GM21526 (cell line): ENCODE measurements around the gene BET1L.
"Not testable (repeated sequence)": the region's sequence is repeated elsewhere in the genome, so short reads cannot be mapped to it uniquely, and the experiment has no call there.

Experiments
- ATAC-seq: cut with Tn5 transposase; IDR thresholded peaks from one replicate; pipeline ENCODE4 v1.9.1; 2021; ENCODE audit warnings: moderate library complexity; ENCODE audit not compliant: unreplicated experiment, low FRiP score

BET1L gene

DNA sequence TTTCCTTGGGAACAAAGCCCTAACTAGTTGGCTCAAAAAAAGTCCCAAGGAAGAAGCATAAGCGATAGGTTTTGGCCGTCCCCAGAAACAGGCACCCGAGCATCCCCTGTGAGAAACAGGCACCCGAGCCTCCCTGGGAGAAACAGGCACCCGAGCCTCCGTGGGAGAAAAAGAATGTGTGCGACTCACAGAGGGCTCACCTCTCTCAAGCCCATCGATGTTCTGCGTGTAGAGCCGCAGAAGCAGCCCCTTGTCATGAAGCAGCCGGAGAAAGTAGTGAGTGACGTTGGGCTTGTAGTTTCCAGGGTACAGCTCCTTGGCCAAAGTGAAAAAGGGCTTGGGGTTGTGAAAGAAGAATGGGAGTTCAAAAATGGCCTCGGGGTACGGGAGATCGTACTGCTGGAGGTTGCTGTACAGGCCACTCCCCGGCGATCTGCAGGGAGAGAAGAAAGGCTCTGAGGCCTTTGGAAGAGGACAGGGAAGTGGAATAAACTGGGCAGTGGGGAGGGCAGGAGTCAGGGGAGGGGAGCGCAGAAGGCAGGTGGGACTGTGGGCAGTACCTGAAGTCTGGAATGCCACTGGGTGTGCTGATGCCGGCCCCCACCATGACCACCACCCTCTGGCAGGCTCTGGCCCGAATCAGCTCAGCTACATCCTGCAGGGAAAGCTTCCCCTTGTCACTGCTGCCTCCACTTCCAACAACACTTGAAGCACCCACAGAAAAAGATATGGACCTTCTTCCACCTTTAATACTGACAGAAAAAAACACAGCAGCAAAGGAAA lies 25.8 kb upstream of the BET1L start:
- no peak for ATAC-seq

DNA sequence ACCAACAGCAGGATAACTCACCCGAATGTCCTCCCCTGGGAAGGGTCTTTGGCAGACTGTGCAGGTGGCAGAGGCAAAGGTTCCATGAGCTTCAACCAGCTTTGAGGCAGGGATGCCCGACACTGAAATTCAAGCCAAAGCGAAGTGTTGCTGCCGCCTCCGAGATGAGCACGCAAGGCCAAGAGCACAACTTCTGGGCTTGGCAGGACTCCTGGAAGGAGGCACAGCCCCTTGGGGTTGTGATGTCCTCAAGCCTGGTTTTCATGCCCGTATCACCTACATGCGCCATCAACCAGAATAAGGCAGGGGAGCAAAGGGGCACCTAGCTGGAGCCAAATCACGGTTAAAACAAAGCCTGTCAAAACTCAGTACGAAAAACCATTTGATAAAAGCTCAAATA lies 23.2 kb upstream of the BET1L start:
- ATAC-seq, result no peak

DNA sequence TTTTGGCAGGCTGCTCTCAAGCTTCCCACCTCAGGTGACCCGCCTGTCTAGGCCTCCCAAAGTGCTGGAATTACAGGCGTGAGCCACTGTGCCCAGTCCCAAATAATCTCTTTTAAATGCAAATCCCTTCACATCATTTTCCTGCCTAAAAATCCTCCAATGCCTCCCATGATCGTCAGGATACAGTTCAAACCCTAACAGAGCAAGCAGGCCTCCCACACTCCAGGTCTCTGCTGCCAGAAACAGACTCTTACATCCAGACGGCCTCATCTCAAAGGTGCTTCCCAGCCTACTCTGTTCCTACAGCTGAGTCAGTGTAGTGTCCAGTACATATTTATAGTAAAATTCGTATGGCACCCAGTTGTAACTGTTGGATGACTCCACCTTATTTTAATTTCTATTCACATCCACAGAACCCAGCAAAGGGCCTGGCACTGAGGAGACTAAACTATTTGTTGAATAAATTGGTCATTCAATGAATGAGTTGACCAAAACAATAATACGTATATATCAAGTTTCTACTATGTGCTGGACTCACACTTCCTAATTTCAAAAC lies 20.7 kb upstream of the BET1L start:
- no peak for ATAC-seq

DNA sequence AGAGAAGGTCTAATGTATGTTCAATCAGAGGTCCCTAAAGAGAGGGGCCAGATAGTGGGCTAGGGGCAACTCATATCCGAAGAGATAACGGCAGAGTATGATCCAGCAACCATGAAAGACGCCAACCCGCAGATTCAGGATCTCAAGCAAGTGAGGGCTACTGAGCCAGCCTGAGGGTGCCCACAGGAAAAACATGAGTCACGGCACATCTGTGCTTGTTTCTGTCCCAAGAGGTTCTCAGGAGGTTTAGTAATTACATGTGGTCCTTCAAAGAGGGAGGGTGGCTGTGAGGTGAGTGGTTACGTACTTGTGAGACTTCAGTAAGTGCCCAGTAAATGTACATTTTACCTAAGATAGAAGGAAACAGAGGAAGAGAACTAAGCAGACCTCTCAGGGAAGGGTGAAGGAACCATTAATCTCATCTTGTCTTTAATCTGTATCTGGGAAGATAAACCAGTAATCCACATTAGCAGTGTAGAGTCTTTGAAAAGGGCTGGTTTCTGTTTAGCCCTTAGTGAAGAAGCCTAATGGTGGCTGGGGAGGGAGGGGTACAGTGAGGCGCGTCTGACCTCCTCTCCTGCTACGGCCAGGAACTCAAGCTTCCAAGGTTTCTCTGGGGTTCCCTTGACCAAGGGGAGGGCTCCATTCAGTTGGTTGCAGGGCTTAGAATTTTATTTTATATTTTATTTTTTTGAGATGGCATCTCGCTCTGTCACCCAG lies 18.7 kb upstream of the BET1L start:
- ATAC-seq, result no peak

DNA sequence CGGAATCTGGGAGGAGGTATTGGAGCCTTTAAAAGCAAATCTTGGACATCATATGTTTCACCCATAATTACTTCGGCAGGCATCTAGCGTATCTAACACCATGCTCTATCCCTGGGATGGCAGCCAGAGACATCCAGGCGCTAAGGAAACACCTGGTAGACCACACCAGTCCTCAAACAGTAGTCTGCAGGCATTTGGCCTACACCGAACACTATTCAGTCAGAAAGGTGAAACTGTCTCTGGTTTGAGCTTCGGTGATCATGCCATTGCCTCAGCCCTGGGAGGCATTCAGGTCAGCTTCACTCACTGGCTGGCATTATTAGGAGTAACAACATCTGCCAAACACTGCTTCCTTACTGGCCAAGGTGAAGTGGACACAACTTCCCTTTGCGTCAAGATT lies 17.2 kb upstream of the BET1L start:
- ATAC-seq, result no peak

DNA sequence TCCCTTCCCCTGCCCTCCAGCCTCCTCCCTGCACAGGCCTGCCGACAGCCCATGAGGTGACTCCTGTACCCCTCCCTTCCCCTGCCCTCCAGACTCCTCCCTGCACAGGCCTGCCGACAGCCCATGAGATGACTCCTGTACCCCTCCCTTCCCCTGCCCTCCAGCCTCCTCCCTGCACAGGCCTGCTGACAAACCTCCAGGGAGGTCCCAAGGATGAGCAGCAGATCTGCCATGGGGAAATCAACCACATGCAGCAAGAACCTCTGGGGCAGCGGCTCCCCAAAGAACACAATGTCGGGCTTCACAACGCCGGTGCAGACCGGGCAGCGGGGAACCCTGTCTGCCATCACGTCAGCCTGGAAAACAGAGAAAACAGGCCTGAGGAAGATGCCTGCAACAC lies 16.7 kb upstream of the BET1L start:
- no peak for ATAC-seq

DNA sequence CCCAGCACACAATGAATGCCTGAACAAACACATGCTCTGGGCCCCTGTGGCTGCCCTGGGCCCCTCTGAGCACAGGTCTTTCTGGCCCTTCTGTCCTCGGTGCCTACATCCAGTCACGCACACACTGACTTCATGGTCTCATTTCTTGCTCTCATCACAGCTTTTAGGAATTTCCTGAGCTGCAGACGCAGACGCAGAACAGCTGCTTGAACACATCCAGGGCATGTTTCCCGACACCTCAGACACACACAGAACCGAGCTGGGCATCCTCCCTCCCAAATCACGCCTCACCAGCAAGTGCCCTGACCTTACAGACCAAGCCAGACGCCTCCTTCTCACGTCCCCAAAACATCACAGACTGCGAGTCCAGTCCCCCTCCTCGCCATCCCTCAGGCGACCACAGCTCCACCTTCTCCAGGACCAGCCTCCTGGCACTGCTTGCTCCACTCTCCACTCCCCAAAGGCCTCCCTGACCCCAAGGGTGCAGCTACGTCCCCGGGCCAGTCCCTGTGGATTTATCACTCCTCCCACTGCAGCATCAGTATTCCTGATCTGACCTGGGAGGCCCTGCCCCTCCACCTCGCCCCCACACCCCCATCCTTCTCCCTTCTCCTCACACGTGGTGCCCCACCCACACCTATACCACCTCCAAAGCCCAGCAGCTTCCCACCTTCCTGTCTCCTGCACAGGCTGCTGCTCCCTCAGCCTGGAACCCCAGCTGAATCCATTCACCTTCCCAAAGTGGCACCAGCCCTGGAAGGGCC lies 16.0 kb upstream of the BET1L start:
- no peak for ATAC-seq

DNA sequence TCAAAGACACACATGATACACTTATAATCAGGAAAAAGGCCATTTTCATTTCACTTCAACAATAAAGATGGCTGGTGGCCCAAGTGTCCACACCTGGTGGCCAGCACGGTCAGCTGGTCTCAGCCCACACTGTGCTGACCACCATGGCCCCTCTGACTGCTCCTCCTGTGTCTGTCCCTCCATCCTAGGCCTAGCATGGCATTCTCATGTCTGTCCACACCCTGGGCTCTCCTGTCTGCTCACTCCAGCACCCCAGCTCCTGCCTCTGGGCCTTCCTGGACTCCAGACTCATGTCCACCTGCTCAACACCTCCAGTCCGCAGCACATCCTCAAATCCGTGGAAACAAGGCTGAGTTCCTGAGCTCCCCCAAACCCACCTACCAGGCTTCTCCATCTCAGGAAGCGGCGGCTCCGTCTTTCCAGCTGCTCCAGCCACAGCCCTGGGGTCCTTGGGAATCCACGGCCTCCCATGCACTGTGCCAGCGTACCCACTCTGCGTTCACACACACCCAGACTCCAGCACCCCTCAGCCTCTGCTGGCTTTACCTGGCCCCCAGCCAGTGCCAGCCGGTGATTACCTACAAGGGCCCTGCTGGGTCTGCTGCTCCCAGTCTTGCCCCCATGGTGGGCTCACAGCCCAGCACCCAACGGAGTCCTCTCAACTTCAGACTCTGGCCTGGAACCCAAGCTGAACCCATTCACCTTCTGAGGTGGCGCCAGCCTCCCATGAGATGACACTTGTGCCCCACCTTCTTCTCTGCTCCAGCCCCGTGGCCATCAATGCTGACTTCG lies 15.0 kb upstream of the BET1L start:
- no peak for ATAC-seq

DNA sequence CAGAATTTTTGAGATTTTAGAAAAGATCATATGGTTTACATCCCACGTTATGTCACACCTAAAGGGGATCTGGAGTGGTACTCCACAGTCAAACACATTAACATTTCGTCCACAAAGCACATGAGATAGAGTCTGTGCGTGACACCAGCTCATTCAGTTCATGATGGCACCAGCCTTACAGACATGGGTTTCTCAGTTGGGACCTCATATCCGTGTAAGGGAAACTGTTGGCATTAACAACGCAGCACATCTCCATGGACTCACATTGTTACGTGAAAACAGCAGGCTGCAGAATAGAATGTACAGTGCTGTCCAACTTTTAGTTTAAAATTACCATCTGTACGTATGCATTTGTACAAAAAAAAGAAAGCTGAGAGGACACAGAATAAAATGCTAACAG lies 14.3 kb upstream of the BET1L start:
- ATAC-seq, result no peak

DNA sequence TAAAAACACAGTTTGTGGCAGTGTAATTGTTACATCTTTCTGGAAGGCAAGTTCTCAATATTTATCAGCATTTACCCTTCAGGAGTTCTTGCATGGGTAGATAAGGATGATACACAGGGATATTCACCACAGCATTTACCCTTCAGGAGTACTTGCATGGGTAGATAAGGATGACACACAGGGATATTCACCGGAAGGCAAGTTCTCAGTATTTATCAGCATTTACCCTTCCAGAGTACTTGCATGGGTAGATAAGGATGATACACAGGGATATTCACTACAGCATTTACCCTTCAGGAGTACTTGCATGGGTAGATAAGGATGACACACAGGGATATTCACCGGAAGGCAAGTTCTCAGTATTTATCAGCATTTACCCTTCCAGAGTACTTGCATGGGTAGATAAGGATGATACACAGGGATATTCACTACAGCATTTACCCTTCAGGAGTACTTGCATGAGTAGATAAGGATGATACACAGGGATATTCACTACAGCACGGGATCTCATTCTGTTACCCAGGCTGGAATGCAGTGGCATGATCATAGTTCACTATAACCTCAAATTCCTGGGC lies 13.5 kb upstream of the BET1L start:
- ATAC-seq, result not testable (repeated sequence)

DNA sequence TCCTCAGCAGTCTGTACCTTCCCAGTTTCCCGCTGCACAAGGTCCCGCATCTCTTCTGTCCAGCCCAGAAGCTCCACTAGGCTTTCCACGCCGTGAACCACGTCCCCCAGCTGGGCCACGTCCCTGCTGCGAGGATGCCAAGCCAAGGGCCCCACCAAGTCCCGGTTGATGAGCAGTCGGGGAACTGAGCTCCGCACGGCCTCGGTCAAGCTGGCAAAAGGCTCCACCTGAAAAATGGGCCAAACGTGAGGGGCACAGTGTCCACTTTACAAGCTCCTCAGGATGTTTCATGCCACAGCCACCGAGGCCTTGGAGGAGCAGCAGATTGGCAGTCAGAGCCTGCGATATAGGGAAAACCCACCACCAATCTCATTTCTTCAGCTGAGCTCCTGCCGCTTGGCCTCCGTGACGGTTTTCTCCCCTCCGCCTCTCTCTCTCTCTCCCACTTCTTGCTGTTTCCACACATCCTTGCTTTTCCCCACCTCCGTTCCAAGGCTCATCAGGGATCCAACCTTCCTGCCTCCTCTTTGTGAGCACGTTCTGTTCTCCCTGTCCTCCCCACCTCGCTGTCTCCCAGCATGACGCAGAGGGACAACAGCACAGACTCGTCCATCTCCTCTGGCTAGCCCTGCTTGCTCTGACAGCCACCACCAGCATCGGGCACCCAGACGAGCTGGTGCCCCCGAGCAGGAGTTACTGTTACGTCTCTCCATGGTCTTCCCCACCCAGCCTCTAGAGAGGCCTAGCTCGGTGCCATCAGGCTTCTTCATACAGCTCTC lies 11.8 kb upstream of the BET1L start:
- no peak for ATAC-seq

DNA sequence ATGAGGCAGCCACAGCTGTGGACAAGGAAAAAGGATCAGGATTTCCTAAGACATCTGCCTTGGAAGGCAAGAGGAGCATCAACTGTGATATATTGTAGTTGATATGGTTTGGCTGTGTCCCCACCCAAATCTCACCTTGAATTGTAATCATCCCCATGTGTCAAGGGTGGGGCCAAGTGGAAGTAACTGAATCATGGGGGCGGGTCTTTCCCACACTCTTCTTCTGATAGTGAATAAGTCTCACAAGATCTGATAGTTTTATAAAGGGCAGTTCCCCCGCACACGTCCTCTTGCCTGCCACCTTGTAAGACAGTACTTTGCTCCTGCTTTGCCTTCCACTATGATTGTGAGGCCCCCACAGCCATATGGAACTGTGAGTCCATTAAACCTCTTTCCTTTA lies 10.5 kb upstream of the BET1L start:
- no peak for ATAC-seq

DNA sequence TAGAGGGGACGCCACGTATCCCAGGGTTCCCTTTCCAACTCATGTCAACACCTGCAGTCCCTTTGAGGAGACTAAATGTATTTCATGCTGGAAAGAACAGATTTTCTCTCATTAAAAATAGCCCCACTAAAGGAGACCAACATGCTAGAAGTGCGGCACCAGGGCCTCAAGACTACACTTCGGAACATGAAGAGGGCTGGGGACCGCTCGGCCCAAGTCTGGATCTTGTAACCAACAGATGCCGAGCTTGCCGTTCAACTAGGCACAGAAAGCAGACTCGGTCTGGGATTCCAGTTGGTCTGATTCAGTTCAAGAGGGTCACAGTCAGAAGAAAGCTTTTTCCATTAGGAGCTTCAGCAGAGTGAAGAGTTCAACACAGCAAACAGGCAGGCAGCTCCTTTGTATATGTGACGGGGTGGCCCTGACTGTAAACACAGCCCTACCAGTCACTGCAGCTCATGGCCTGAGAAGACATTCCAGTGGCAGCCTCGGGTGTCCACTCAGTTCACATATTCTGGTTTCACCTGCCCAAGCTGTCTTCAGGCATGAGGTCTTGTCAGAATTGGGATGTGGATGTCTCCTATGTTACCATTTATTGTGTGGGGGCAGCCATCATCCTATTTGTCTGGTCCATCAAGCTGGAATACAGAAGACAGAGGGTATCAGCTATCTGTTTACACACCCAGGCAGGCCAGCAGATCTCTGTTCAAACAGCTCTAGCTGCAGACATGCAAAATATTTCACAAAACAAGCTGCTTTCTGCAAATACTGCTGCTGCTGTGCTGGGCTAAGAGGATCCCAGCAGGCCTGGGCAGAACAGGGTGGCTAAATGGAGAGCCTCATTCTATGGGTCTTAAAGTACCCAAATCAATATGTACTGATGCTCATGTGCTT lies 9.1 kb upstream of the BET1L start:
- ATAC-seq, result no peak

DNA sequence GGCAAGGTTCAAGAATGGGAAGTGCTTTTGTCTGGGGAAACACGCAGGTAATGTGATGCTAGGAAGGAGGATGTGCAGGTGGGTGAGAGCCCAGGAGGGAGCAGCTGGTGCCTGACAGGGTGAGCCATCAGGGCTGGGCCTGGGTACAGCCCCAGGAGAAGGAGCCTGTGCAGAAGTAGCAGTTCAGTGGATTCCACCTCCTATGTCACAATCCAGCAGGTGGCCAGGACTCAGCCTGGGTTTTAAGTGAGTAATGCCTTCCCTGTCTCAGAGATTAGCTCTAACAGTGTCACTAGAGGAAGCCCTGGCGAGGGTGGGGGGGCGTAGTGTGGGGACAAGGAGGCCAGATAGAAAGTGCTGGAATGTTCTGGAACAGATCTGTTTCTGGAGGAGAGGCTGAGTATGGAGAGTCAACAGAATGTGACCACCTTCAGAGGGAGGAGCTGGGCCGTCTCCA lies 8.4 kb upstream of the BET1L start:
- ATAC-seq, result no peak

DNA sequence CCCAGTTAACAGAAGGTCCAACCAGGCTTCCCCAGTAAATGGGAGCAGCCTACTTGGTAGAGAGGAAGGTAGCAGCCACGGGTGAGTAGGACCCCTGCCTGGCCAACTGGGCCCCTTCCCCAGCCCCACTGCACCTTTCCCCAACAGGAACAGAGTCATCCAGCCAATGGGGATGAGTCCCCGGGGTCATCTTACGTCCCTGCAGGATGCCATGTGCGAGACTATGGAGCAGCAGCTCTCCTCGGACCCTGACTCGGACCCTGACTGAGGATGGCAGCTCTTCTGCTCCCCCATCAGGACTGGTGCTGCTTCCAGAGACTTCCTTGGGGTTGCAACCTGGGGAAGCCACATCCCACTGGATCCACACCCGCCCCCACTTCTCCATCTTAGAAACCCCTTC lies 6.9 kb upstream of the BET1L start:
- no peak for ATAC-seq

DNA sequence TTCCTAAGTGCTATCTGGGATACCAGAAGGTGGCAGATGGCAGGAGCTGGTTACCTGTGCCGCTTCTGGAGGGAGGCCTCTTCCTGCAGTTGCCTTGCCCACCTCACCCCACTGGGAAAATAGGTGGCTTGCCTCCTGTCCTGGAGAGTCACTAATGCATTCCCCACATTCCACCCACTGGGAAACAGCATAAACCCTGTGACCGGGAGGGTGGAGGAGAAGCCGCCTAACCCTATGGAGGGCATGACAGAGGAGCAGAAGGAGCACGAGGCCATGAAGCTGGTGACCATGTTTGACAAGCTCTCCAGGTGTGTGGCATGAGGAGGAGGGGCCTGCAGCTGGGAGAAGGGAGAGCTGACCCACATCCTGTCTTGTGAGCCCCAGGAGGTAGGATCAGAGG lies 5.9 kb upstream of the BET1L start:
- no peak for ATAC-seq

DNA sequence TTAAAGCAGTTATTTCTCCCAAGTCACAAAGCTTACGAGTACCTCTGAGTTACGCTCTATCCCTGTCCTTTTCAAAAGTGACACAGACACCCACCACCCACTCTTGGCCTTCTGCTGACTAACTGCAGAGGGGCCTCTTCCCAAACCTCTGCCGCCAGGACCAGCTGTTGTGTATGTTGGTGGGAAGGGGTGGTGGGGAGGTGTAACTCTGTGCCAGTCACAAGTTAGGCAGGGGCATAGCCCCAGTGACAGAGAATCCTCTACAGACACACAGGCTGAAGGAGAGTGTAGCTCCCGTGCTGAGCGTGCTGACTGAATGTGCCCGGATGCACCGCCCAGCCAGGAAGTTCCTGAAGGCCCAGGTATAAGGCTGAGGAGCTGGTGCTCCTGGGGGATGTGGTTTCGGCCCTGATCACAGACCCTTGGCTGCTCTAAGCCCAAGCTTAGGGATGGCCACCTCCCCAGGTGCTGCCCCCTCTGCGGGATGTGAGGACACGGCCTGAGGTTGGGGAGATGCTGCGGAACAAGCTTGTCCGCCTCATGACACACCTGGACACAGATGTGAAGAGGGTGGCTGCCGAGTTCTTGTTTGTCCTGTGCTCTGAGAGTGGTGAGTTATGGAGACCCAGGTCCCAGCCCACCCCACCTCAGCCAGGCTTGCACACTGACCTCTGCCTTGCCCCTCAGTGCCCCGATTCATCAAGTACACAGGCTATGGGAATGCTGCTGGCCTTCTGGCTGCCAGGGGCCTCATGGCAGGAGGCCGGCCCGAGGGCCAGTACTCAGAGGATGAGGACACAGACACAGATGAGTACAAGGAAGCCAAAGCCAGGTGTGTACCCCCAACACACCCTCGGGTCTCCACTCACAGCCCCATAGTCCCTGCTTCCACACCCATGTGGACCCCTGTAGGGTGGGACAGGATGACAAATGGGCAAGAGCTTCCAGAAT lies 5.2 kb upstream of the BET1L start:
- ATAC-seq, result no peak
